Effector CD8-positive, alpha-beta T cell (primary cell): ENCODE data around the gene PURA.

Experiments used
- DNase-seq: peaks from one replicate; lab custom pipeline; 2025; lab: John Stamatoyannopoulos, UW

PURA gene

GRCh38 chr5:140159014-140159927 lies 45.4 kb downstream of the PURA start:
- no peak for DNase-seq

- no peak for DNase-seq
Measured at GRCh38 chr5:140162275-140162674, 48.4 kb downstream of the PURA start.

- DNase-seq = no peak
Measured at GRCh38 chr5:140162781-140163180, 48.9 kb downstream of the PURA start.

- no peak for DNase-seq
Measured at GRCh38 chr5:140165101-140165922, 51.4 kb downstream of the PURA start.

GRCh38 chr5:140165923-140166270 lies 52.0 kb downstream of the PURA start:
- DNase-seq = no peak

- no peak for DNase-seq
Measured at GRCh38 chr5:140166911-140167310, 53.0 kb downstream of the PURA start.

- no peak for DNase-seq
Measured at GRCh38 chr5:140168371-140168770, 54.5 kb downstream of the PURA start.

- no peak for DNase-seq
Measured at GRCh38 chr5:140169410-140169809, 55.5 kb downstream of the PURA start.

- DNase-seq = no peak
Measured at GRCh38 chr5:140172483-140172882, 58.6 kb downstream of the PURA start.

- no peak for DNase-seq
Measured at GRCh38 chr5:140174014-140174413, 60.1 kb downstream of the PURA start.

- DNase-seq = peak; percentile 93
Measured at GRCh38 chr5:140174465-140175366, 60.8 kb downstream of the PURA start, which contains the start of gene CYSTM1. TSS of gene CYSTM1 (plus strand) at chr5:140175188. CDS start at chr5:140194466, 19,278 bp downstream.
